K562 (cell line): ENCODE data around the gene BMP2K. TPM values are rescaled to one million over a fixed set of nuclear protein-coding genes. Genes with fewer than 3 reads are reported as not detected.
A peak's percentile ranks its signal among the peaks of the same experiment; 100 is the strongest.

Source experiments
- CHAMP1 ChIP-seq: fragments of 450-650 bp; IDR thresholded peaks from 2 replicates; pipeline ENCODE4 v1.6.1; 2016; ENCODE audit warnings: mild to moderate bottlenecking
- HMBOX1 ChIP-seq: sonication (generic); IDR thresholded peaks from 2 replicates; pipeline ENCODE4 v1.6.1; 2016
- MLLT1 ChIP-seq, 2 experiments: fragments of 450-650 bp; IDR thresholded peaks; 2 replicates each; pipeline ENCODE4 v1.6.1; 2016
- NFRKB ChIP-seq: fragments of 450-650 bp; IDR thresholded peaks from 2 replicates; pipeline ENCODE4 v1.6.1; 2016; ENCODE audit warnings: low read depth
- NR0B1 ChIP-seq: fragments of 450-650 bp; IDR thresholded peaks from one replicate; pipeline ENCODE4 v1.6.1; 2018; ENCODE audit warnings: mild to moderate bottlenecking, moderate library complexity; ENCODE audit not compliant: partially characterized antibody
- POU5F1 ChIP-seq: fragments of 150-350 bp; IDR thresholded peaks from 2 replicates; pipeline ENCODE4 v1.6.1; 2014; ENCODE audit warnings: borderline replicate concordance, low read length, low read depth, mild to moderate bottlenecking; ENCODE audit not compliant: partially characterized antibody
- TCF3 ChIP-seq: sonication (generic); formaldehyde crosslinking; IDR thresholded peaks from 2 replicates; pipeline ENCODE4 v1.4.0; 2020; ENCODE audit warnings: mild to moderate bottlenecking, missing genetic modification reagents
- USF1 ChIP-seq: sonication (generic); formaldehyde crosslinking; IDR thresholded peaks from 2 replicates; pipeline ENCODE4 v1.9.0; 2022; ENCODE audit warnings: mild to moderate bottlenecking, missing genetic modification reagents
- ZBTB49 ChIP-seq: sonication (generic); formaldehyde crosslinking; IDR thresholded peaks from 2 replicates; pipeline ENCODE4 v1.8.0; 2022; ENCODE audit warnings: missing genetic modification reagents, mild to moderate bottlenecking, borderline replicate concordance
- ZNF316 ChIP-seq: fragments of 450-650 bp; IDR thresholded peaks from 2 replicates; pipeline ENCODE4 v1.6.1; 2016
- ZSCAN29 ChIP-seq: fragments of 450-650 bp; IDR thresholded peaks from 2 replicates; pipeline ENCODE4 v1.6.1; 2017
- polyA plus RNA-seq, 8 experiments: library from polyadenylated mRNA; depleted of rRNA in 4 of 8; stranded (reverse) in 5 of 8; unstranded in 3 of 8; fragments of >200 nt; fragmentation: Nextera tagmentation in 2 of 8; fragmentation: Illumina TruSeq in 1 of 8; extraction: Ambion mirVana in 2 of 8; extraction: Trizol in 1 of 8; gene quantifications; 2 replicates each; pipeline versions ENCODE4 v1.2.1 to v1.2.3, GENCODE V29; 2011 to 2014; ENCODE audit warnings: inconsistent platforms in 1 of 8, missing spikeins in 1 of 8
- total RNA-seq, 7 experiments: library from RNA; depleted of rRNA in 6 of 7; stranded (reverse); fragments of >200 nt in 6 of 7; fragmentation: Illumina TruSeq in 2 of 7; extraction: Trizol in 2 of 7; gene quantifications; 2 replicates each; pipeline versions ENCODE4 v1.2.1 to v1.2.3, GENCODE V29; 2011 to 2021; ENCODE audit warnings: low replicate concordance in 1 of 7

The BMP2K gene
- total and polyA plus RNA-seq, 9 of the 15 experiments (the other 6 are each of a cell fraction or from before 2014, with no cell fraction given) = 17.0 to 217 (median 104) TPM

GRCh38 chr4:78799551-78800495 is 23.7 kb downstream of the BMP2K start (continued):
- TF ChIP-seq MLLT1 (IDR thresholded peaks at IDR 0.05) = peak in 1 of 2 experiments; percentile 88; a peak in 2 of 4 replicates
- TF ChIP-seq ZBTB49 (CRISPR knock-in tag) = no peak
- TF ChIP-seq ZNF316 = peak; percentile 44
- TF ChIP-seq CHAMP1 = peak; percentile 93
- peak; percentile 86 for TF ChIP-seq HMBOX1
- no peak for TF ChIP-seq NFRKB
- no peak for TF ChIP-seq USF1 (CRISPR knock-in tag)
- TF ChIP-seq TCF3 (CRISPR knock-in tag) = peak; percentile 8; the same call in 1 of the 2 replicates
- no peak for TF ChIP-seq NR0B1
- TF ChIP-seq ZSCAN29 = no peak
- TF ChIP-seq POU5F1 = no peak
- TF ChIP-seq, all 486 proteins: peak for 13
